PC-3 (cell line): ENCODE results near the gene EDIL3. TPM values are rescaled to one million over a fixed set of nuclear protein-coding genes. Genes with fewer than 3 reads are reported as not detected.

Experiments used
- ATAC-seq: fragments of 200-7000 bp; cut with Tn5 transposase; 2 replicates; pipeline ENCODE4 v1.9.1; 2020; ENCODE audit warnings: mild to moderate bottlenecking, moderate library complexity
- BruUV-seq: library from RNA; stranded (reverse); fragments of 400-500 nt; replicated peaks from 2 replicates; lab custom pipeline; 2021; lab: Mats Ljungman, UMichigan
- CTCF ChIA-PET: fragments of 300-600 bp; sonication (Branson Sonifier 250); formaldehyde crosslinking; loops from one replicate; lab custom pipeline; 2022; ENCODE audit warnings: antibody characterized with exemption; lab: Charles Lee
- POLR2A ChIA-PET: fragments of 300-600 bp; sonication (Branson Sonifier 250); formaldehyde crosslinking; loops from one replicate; lab custom pipeline; 2022; ENCODE audit warnings: antibody characterized with exemption; ENCODE audit not compliant: unreplicated experiment; lab: Charles Lee
- DNase-seq: peaks from one replicate; pipeline ENCODE4 v3.0.0-alpha.2; 2015
- H2AFZ ChIP-seq: fragments of 300-600 bp; sonication (generic); 2 replicates; pipeline ENCODE4 v1.6.0; 2016; ENCODE audit warnings: antibody characterized with exemption, low read length
- H3F3A ChIP-seq: fragments of 300-600 bp; sonication (generic); one replicate; pipeline ENCODE4 v1.6.0; 2017; ENCODE audit warnings: antibody characterized with exemption, low read length, control low read depth, mild to moderate bottlenecking; ENCODE audit not compliant: unreplicated experiment
- H3K27ac ChIP-seq: fragments of 300-600 bp; sonication (generic); 2 replicates; pipeline ENCODE4 v1.5.1; 2016; ENCODE audit warnings: mild to moderate bottlenecking, low read length
- H3K27me3 ChIP-seq: fragments of 300-600 bp; sonication (generic); 2 replicates; pipeline ENCODE4 v1.6.1; 2016; ENCODE audit warnings: low read length, mixed read lengths
- H3K36me3 ChIP-seq: fragments of 300-600 bp; sonication (generic); 2 replicates; pipeline ENCODE4 v1.6.1; 2016; ENCODE audit warnings: low read depth, mixed run types, low read length, mixed read lengths
- H3K4me1 ChIP-seq: fragments of 300-600 bp; sonication (generic); 2 replicates; pipeline ENCODE4 v1.5.1; 2016; ENCODE audit warnings: low read length; ENCODE audit not compliant: insufficient read depth
- H3K4me2 ChIP-seq: fragments of 300-600 bp; sonication (generic); 2 replicates; pipeline ENCODE4 v1.6.0; 2016; ENCODE audit warnings: low read length
- H3K4me3 ChIP-seq: fragments of 300-600 bp; sonication (generic); 2 replicates; pipeline ENCODE4 v1.5.1; 2016; ENCODE audit warnings: mild to moderate bottlenecking, low read length, mixed read lengths
- H3K79me2 ChIP-seq: fragments of 300-600 bp; sonication (generic); 2 replicates; pipeline ENCODE4 v1.6.1; 2017; ENCODE audit warnings: low read length, mixed read lengths
- H3K9ac ChIP-seq: fragments of 300-600 bp; sonication (generic); 2 replicates; pipeline ENCODE4 v1.6.0; 2016; ENCODE audit warnings: mild to moderate bottlenecking, low read length
- H3K9me2 ChIP-seq: fragments of 300-600 bp; sonication (generic); replicated peaks from 2 replicates; pipeline ENCODE4 v1.6.1; 2016; ENCODE audit warnings: mixed run types, low read length, mixed read lengths
- H3K9me3 ChIP-seq: fragments of 300-600 bp; sonication (generic); 2 replicates; pipeline ENCODE4 v1.6.1; 2016; ENCODE audit warnings: low read length, mixed read lengths
- H4K20me1 ChIP-seq: fragments of 300-600 bp; sonication (generic); 2 replicates; pipeline ENCODE4 v1.6.1; 2016; ENCODE audit warnings: low read length, mixed read lengths
- EZH2 ChIP-seq: fragments of 300-600 bp; sonication (generic); IDR thresholded peaks from one replicate; pipeline ENCODE4 v1.6.1; 2017; ENCODE audit warnings: antibody characterized with exemption, mild to moderate bottlenecking, low read length; ENCODE audit not compliant: unreplicated experiment
- EZH2phosphoT487 ChIP-seq: fragments of 300-600 bp; sonication (generic); IDR thresholded peaks from 2 replicates; pipeline ENCODE4 v1.6.1; 2018; ENCODE audit warnings: mild to moderate bottlenecking, antibody characterized with exemption, low read length, borderline replicate concordance
- intact Hi-C: fragments of 100-400 bp; cut with micrococcal nuclease; formaldehyde crosslinking; loops from 2 replicates; pipeline ENCODE4 v1.9.0; 2023
- total RNA-seq: library from RNA; depleted of rRNA; stranded (reverse); fragments of >200 nt; gene quantifications from 2 replicates; pipeline ENCODE4 v1.2.3, GENCODE V29; 2014
- TF ChIP-seq, protein P1 (sequence below): fragments of 300-600 bp; sonication (generic); conservative IDR thresholded peaks from 2 replicates; pipeline ENCODE4 v1.5.1; 2017; ENCODE audit warnings: antibody characterized with exemption, low read depth, mild to moderate bottlenecking, low read length

Gene EDIL3
- total RNA-seq, 1 experiment from 2014 or later: 13.8 TPM

DNA sequence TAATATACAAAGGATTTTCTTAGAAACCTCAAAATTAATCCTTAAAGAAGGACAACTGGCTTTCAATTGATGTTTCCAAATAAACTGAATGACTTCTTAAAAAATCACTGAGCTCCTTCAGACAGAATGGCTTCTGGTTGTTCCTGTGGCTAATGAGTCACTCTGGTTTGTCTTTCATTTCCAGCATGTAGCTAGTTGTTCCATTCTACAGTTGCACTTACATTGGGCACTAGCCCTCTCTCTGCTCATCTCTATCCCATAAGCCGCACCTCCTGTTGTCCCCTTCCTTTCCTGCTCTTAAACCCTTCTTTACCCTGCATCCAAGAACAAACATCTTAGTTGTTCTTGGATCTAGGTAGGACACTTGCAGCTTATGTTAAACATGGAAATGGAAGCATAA is 428.8 kb downstream of the EDIL3 start:
- no peak for TF ChIP-seq EZH2phosphoT487
- no peak for TF ChIP-seq EZH2
- TF ChIP-seq, protein P1, sequence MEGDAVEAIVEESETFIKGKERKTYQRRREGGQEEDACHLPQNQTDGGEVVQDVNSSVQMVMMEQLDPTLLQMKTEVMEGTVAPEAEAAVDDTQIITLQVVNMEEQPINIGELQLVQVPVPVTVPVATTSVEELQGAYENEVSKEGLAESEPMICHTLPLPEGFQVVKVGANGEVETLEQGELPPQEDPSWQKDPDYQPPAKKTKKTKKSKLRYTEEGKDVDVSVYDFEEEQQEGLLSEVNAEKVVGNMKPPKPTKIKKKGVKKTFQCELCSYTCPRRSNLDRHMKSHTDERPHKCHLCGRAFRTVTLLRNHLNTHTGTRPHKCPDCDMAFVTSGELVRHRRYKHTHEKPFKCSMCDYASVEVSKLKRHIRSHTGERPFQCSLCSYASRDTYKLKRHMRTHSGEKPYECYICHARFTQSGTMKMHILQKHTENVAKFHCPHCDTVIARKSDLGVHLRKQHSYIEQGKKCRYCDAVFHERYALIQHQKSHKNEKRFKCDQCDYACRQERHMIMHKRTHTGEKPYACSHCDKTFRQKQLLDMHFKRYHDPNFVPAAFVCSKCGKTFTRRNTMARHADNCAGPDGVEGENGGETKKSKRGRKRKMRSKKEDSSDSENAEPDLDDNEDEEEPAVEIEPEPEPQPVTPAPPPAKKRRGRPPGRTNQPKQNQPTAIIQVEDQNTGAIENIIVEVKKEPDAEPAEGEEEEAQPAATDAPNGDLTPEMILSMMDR: no peak
- H3K9ac ChIP-seq: peak overlapping the region; percentile 66
- no peaks in the 10 kb centered on the region for H4K20me1 ChIP-seq
- no peak overlapping the region for H3K4me3 ChIP-seq
- ChIA-PET POLR2A (no interaction called here), CTCF (no interaction called here)
- no TSS peak for BruUV-seq
- no peaks in the 10 kb centered on the region for H3K36me3 ChIP-seq
- H3K9me3 ChIP-seq: no peaks in the 10 kb centered on the region
- H3K79me2 ChIP-seq: no peaks in the 10 kb centered on the region
- peak overlapping the region; percentile 71 for H3K4me2 ChIP-seq
- DNase-seq (peak; percentile 59), ATAC-seq (peak; percentile 64)
- H2AFZ ChIP-seq: 0 out of 2 replicates have a peak overlapping the region, but pooled peaks have one; percentile 11
- intact Hi-C loops: no loop called here
- H3F3A ChIP-seq: peaks cover 2% of the 10 kb centered on the region
- peaks cover 36% of the 10 kb centered on the region for H3K4me1 ChIP-seq
- H3K27me3 ChIP-seq: no peaks in the 10 kb centered on the region
- H3K9me2 ChIP-seq: no peaks in the 10 kb centered on the region
- peak overlapping the region; percentile 89 for H3K27ac ChIP-seq

DNA sequence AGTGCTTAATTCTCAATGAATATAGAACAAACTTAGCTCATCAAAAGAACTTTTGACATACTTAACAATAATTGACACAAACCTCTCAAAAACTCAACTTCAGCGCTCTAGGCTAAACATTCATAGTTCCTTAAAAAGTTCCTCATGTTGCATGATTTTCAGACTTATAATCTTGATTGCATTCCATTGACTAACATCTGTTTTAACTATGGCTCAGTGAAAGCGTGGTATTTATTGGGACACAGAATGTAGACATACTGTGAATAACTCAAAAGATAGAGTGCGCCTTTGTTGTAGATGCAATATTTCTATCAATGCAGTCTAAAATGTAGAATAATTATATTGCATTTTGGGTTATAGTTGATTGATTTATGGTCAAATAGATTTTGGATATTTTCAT is 436.9 kb downstream of the EDIL3 start:
- no peaks in the 10 kb centered on the region for H3K9me2 ChIP-seq
- intact Hi-C loops: no loop called here
- no peak overlapping the region for H3K4me3 ChIP-seq
- no peak overlapping the region for H3K9ac ChIP-seq
- no peaks in the 10 kb centered on the region for H3K27me3 ChIP-seq
- H3F3A ChIP-seq: no peaks in the 10 kb centered on the region
- ChIA-PET CTCF (no interaction called here), POLR2A (no interaction called here)
- ATAC-seq: no peak
- H3K36me3 ChIP-seq: no peaks in the 10 kb centered on the region
- H3K27ac ChIP-seq: no peak overlapping the region
- H3K4me1 ChIP-seq: no peaks in the 10 kb centered on the region
- TF ChIP-seq EZH2 (no peak), EZH2phosphoT487 (no peak)
- TF ChIP-seq, protein P1: no peak
- no peak overlapping the region for H2AFZ ChIP-seq
- H3K9me3 ChIP-seq: no peaks in the 10 kb centered on the region
- no peak for DNase-seq
- no peak overlapping the region for H3K4me2 ChIP-seq
- H4K20me1 ChIP-seq: no peaks in the 10 kb centered on the region
- H3K79me2 ChIP-seq: no peaks in the 10 kb centered on the region
- BruUV-seq: no TSS peak

- H3K9me3 ChIP-seq: no peaks in the 10 kb centered on the region
- no peaks in the 10 kb centered on the region for H4K20me1 ChIP-seq
- ATAC-seq: no peak
- no peaks in the 10 kb centered on the region for H3K79me2 ChIP-seq
- H3K4me3 ChIP-seq: no peak overlapping the region
- H3K36me3 ChIP-seq: no peaks in the 10 kb centered on the region
- no peak overlapping the region for H2AFZ ChIP-seq
- ChIA-PET CTCF (no interaction called here), POLR2A (no interaction called here)
- no peak overlapping the region for H3K4me2 ChIP-seq
- TF ChIP-seq EZH2: no peak
- no peak for TF ChIP-seq EZH2phosphoT487
- TF ChIP-seq, protein P1: no peak
- intact Hi-C loops: no loop called here
- no peak overlapping the region for H3K27ac ChIP-seq
- no peaks in the 10 kb centered on the region for H3F3A ChIP-seq
- BruUV-seq: no TSS peak
- H3K27me3 ChIP-seq: no peaks in the 10 kb centered on the region
- no peaks in the 10 kb centered on the region for H3K9me2 ChIP-seq
- no peaks in the 10 kb centered on the region for H3K4me1 ChIP-seq
- no peak for DNase-seq
- no peak overlapping the region for H3K9ac ChIP-seq
These were observed 438.2 kb downstream of the EDIL3 start for GRCh38 chr5:83946516-83946915.
